A673 (cell line): ENCODE results near the gene MIDN. TPM values are rescaled to one million over a fixed set of nuclear protein-coding genes. Genes with fewer than 3 reads are reported as not detected.

Source experiments
- BruUV-seq: library from RNA; stranded (reverse); fragments of 400-500 nt; replicated peaks from 2 replicates; lab custom pipeline; 2021; lab: Mats Ljungman, UMichigan
- CTCF ChIA-PET: fragments of 300-600 bp; sonication (Branson Sonifier 250); formaldehyde crosslinking; loops from one replicate; lab custom pipeline; 2022; ENCODE audit warnings: antibody characterized with exemption; lab: Charles Lee
- POLR2A ChIA-PET: fragments of 300-600 bp; sonication (Branson Sonifier 250); formaldehyde crosslinking; loops from one replicate; lab custom pipeline; 2022; ENCODE audit warnings: antibody characterized with exemption; ENCODE audit not compliant: low non-redundant PET; lab: Charles Lee
- DNase-seq: peaks from one replicate; pipeline ENCODE4 v3.0.0-alpha.2; 2015; ENCODE audit warnings: low spot score
- H3K27ac ChIP-seq: fragments of 200-600 bp; sonication (generic); 2 replicates; pipeline ENCODE4 v1.5.1; 2016; ENCODE audit warnings: mixed run types, low read depth, mild to moderate bottlenecking, mixed read lengths, antibody characterized with exemption, low read length; ENCODE audit not compliant: poor library complexity, severe bottlenecking
- H3K27me3 ChIP-seq: fragments of 200-600 bp; sonication (generic); replicated peaks from 2 replicates; pipeline ENCODE4 v1.6.1; 2017; ENCODE audit warnings: mixed run types, low read depth, mild to moderate bottlenecking, mixed read lengths, antibody characterized with exemption, low read length; ENCODE audit not compliant: insufficient read depth, poor library complexity
- H3K36me3 ChIP-seq: fragments of 200-600 bp; sonication (generic); 2 replicates; pipeline ENCODE4 v1.6.1; 2016; ENCODE audit warnings: mixed run types, mild to moderate bottlenecking, mixed read lengths, antibody characterized with exemption, low read length; ENCODE audit not compliant: insufficient read depth, poor library complexity, severe bottlenecking
- H3K4me1 ChIP-seq: fragments of 200-600 bp; sonication (generic); 2 replicates; pipeline ENCODE4 v1.6.1; 2017; ENCODE audit warnings: mixed run types, mild to moderate bottlenecking, mixed read lengths, antibody characterized with exemption, low read length; ENCODE audit not compliant: insufficient read depth, poor library complexity, severe bottlenecking
- H3K4me3 ChIP-seq: fragments of 200-600 bp; sonication (generic); 2 replicates; pipeline ENCODE4 v1.5.1; 2016; ENCODE audit warnings: low read depth, mixed run types, mild to moderate bottlenecking, mixed read lengths, low read length; ENCODE audit not compliant: poor library complexity, severe bottlenecking
- H3K9me3 ChIP-seq: fragments of 200-600 bp; sonication (generic); 2 replicates; pipeline ENCODE4 v1.6.1; 2016; ENCODE audit warnings: mixed run types, low read depth, mild to moderate bottlenecking, mixed read lengths, antibody characterized with exemption, low read length; ENCODE audit not compliant: poor library complexity, severe bottlenecking
- EZH2 ChIP-seq: fragments of 200-600 bp; sonication (generic); IDR thresholded peaks from 2 replicates; pipeline ENCODE4 v1.6.1; 2017; ENCODE audit warnings: borderline replicate concordance, low read depth, mild to moderate bottlenecking, mixed read lengths, antibody characterized with exemption, low read length; ENCODE audit not compliant: poor library complexity, severe bottlenecking
- intact Hi-C: fragments of 100-400 bp; cut with micrococcal nuclease; formaldehyde crosslinking; loops from one replicate; pipeline ENCODE4 v1.10.0; 2022; ENCODE audit not compliant: unreplicated experiment
- total RNA-seq: library from RNA; stranded (reverse); gene quantifications from 2 replicates; pipeline ENCODE4 v1.2.3, GENCODE V29; 2021
- TF ChIP-seq, protein P1 (sequence below): fragments of 300-800, 200-600 bp; sonication (generic); conservative IDR thresholded peaks from 2 replicates; pipeline ENCODE4 v1.5.1; 2017; ENCODE audit warnings: low read depth, mild to moderate bottlenecking, antibody characterized with exemption, low read length, moderate library complexity, mixed read lengths

The MIDN gene
- total RNA-seq, 1 experiment from 2014 or later, result 169 TPM

DNA sequence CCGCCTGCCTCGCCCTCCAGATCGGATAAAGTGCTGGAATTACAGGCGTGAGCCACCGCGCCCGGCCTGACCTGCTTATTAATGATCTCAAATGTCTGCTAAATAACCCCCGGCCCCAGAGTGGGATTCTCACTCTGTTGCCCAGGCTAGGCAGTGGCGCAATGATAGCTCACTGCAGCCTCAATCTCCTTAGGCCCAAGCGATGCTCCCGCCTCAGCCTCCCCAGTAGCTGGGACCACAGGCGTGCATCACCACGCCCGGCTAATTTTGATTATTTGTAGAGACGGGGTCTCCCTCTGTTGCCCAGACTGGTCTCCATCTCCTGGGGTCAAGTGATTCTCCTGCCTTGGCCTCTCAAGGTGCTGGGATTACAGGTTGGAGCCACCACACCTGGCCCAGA, 7.5 kb upstream of the MIDN start:
- Histone ChIP-seq H3K9me3 (no peaks in the 10 kb centered on the region), H3K27ac (peak overlapping the region; percentile 95), H3K27me3 (no peaks in the 10 kb centered on the region), H3K36me3 (peaks cover 7% of the 10 kb centered on the region), H3K4me1 (peaks cover 55% of the 10 kb centered on the region), H3K4me3 (peak overlapping the region; percentile 98)
- ChIA-PET POLR2A (no interaction called here), CTCF (interaction anchor here (0.5 to 1.0 kb wide), 4 partner anchors 12 to 710 kb away, joined by 3 to 5 read pairs (median 4); no protein-coding TSS in a partner anchor)
- DNase-seq, result no peak
- no TSS peak for BruUV-seq
- intact Hi-C loops, result loop anchor here (2.0 to 10.0 kb wide), 4 partner anchors 216 to 376 kb away; partner anchors contain the start of genes CNN2, RNU6-2, TMEM259 and WDR18
- no peak for TF ChIP-seq EZH2

DNA sequence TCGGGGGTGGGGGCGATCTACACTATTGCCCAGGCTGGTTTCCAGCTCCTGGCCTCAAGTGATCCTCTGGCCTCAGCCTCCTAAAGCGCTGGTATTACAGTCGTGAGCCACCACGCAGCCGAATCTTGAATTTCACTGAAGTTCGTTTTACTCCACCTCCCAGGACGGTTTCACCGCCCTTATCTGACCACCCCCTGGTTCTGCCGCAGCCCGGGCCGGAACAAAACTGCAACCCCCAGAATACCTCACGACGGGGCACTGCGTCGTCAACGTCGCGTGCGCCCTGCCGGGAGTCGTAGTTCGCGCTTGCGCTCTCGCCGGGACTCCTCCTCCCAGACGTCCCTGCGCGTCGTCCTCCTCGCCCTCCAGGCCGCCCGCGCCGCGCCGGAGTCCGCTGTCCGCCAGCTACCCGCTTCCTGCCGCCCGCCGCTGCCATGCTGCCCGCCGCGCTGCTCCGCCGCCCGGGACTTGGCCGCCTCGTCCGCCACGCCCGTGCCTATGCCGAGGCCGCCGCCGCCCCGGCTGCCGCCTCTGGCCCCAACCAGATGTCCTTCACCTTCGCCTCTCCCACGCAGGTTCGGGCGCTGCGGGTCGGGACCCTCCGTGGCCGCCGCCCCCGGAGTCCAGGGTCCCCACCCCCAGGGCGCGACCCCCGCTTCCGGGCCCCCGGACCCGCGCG, 6.8 kb upstream of the MIDN start, which contains the start of gene ATP5F1D:
Gene ATP5F1D, plus strand, starts transcription at position 335 of the 679 bp plus-strand sequence. Its CDS starts 100 bp downstream, at position 435.
- Histone ChIP-seq H3K4me1 (peaks cover 49% of the 10 kb centered on the region), H3K27me3 (no peaks in the 10 kb centered on the region), H3K9me3 (no peaks in the 10 kb centered on the region), H3K36me3 (peaks cover 7% of the 10 kb centered on the region), H3K27ac (peak within 1 kb of the TSS; percentile 95), H3K4me3 (peak within 1 kb of the TSS; percentile 98)
- ChIA-PET CTCF (interaction anchor here (0.6 to 1.0 kb wide), 3 partner anchors 11 to 128 kb away, joined by 3 to 5 read pairs (median 4); no protein-coding TSS in a partner anchor), POLR2A (no interaction called here)
- peak; percentile 97 for DNase-seq
- TF ChIP-seq, protein P1, sequence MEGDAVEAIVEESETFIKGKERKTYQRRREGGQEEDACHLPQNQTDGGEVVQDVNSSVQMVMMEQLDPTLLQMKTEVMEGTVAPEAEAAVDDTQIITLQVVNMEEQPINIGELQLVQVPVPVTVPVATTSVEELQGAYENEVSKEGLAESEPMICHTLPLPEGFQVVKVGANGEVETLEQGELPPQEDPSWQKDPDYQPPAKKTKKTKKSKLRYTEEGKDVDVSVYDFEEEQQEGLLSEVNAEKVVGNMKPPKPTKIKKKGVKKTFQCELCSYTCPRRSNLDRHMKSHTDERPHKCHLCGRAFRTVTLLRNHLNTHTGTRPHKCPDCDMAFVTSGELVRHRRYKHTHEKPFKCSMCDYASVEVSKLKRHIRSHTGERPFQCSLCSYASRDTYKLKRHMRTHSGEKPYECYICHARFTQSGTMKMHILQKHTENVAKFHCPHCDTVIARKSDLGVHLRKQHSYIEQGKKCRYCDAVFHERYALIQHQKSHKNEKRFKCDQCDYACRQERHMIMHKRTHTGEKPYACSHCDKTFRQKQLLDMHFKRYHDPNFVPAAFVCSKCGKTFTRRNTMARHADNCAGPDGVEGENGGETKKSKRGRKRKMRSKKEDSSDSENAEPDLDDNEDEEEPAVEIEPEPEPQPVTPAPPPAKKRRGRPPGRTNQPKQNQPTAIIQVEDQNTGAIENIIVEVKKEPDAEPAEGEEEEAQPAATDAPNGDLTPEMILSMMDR, result no peak
- no peak for TF ChIP-seq EZH2
- BruUV-seq, result no TSS peak
- intact Hi-C loops, result loop anchor here (2.0 to 10.0 kb wide), 4 partner anchors 217 to 377 kb away; partner anchors contain the start of genes CNN2, RNU6-2, TMEM259 and WDR18

DNA sequence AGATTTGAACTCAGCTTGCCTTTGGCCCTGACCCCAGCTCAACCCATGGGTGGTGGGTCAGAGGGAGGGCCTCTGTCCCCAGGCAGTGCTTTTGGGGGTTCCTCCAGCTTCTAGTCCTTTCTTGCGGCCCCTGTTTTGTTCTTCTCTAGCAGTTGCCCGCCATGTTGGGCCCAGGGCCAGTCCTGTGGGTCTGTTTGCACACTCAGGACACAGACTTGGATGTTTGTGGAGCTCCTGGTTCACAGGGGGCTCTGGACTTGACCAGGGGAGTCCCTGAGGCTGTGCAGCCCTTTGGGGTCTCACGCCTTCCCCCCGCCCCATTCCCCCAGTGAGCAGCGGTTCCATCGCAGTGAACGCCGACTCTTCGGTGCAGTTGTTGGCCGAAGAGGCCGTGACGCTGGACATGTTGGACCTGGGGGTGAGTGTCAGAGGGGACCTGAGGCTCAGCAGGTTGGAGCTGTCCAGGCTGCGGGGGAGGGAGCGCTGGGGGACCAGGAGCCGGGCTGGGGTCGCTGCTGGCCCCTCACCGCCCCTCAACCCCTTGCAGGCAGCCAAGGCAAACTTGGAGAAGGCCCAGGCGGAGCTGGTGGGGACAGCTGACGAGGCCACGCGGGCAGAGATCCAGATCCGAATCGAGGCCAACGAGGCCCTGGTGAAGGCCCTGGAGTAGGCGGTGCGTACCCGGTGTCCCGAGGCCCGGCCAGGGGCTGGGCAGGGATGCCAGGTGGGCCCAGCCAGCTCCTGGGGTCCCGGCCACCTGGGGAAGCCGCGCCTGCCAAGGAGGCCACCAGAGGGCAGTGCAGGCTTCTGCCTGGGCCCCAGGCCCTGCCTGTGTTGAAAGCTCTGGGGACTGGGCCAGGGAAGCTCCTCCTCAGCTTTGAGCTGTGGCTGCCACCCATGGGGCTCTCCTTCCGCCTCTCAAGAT, 4.4 kb upstream of the MIDN start:
- H3K27ac ChIP-seq, result peak overlapping the region; percentile 95
- TSS peak; percentile 24 for BruUV-seq

More for the DNA sequence above, 4.4 kb upstream of the MIDN start:
- POLR2A ChIA-PET, result interaction anchor here (0.6 to 2.3 kb wide), 4 partner anchors 9 to 25 kb away, joined by 3 to 36 read pairs (median 9); partner anchors contain the start of gene CIRBP
- Histone ChIP-seq H3K4me1 (peaks cover 39% of the 10 kb centered on the region), H3K27me3 (no peaks in the 10 kb centered on the region), H3K4me3 (peak overlapping the region; percentile 11), H3K36me3 (peaks cover 7% of the 10 kb centered on the region), H3K9me3 (no peaks in the 10 kb centered on the region)
- CTCF ChIA-PET, result interaction anchor here (0.5 to 1.8 kb wide), 21 partner anchors 9 to 388 kb away, joined by 3 to 149 read pairs (median 4); partner anchors contain the start of genes CIRBP, FAM174C and WDR18
- TF ChIP-seq EZH2, result no peak
- TF ChIP-seq, protein P1, result peak; percentile 97
- intact Hi-C loops, result loop anchor here (5.0 to 10.0 kb wide), 3 partner anchors 219 to 379 kb away; partner anchors contain the start of genes CNN2, RNU6-2 and TMEM259
- DNase-seq, result peak; percentile 94
